Fibroblast of skin of scalp (primary cell): ENCODE data around the gene PARP2.

ENCODE experiments used
- DNase-seq: peaks from one replicate; pipeline ENCODE4 v3.0.0-alpha.2; 2013

PARP2 gene

GRCh38 chr14:20400965-20401593, 57.6 kb downstream of the PARP2 start:
- DNase-seq, result no peak

GRCh38 chr14:20403521-20403920, 60.1 kb downstream of the PARP2 start:
- DNase-seq, result no peak
